GM10847 (cell line): ENCODE results near the gene ZNF740.

Experiments used
- POLR2A ChIP-seq: IDR thresholded peaks from 2 replicates; pipeline ENCODE4 v1.6.1; 2011; ENCODE audit not compliant: insufficient read length; ENCODE audit errors: extremely low read depth

ZNF740 gene, protein sequence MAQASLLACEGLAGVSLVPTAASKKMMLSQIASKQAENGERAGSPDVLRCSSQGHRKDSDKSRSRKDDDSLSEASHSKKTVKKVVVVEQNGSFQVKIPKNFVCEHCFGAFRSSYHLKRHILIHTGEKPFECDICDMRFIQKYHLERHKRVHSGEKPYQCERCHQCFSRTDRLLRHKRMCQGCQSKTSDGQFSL

DNA sequence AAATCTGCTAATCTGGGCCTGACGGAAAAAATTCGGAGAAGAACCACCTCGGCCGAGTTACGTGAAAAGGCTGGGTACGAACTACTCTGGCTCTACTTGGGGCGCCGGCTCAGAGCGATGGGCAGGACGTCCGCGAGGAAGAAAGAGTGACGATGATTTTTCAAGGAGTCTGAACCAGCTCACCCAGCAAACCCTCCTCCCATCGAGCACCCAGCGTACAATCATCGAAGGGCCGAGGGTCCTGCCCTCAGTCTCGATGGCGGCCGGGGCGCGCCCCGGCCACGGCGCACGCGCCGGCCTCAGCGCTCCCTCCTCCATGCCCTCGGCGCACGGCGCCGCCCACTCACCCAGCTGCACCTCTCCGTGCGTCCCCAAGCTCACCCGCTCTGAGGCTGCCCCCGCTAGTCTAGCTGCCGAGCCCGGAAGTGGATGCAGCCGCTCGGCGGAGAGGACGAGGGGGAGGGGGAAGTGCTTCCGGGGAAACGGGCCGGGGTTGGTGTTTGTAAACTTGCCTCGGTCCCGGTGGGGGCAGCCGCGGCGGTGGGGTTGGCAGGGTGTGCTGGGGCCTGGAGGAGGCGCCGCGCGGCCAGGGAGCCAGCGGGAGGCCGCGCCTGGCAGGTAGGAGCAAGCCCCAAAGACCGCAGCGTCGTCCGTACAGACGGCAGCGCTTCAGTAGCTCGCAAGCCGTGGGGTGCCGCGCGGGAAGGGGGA lies at the start of gene ZNF740, which contains the start of gene CSAD:
Gene ZNF740 (plus strand): TSS at position 503 of the 711 bp plus-strand sequence. CDS start 1,262 bp downstream, outside the sequence.
Gene CSAD (minus strand): TSS at position 706 of the 711 bp plus-strand sequence. CDS start 7,455 bp downstream, outside the sequence.
- TF ChIP-seq POLR2A: peak; percentile 65

DNA sequence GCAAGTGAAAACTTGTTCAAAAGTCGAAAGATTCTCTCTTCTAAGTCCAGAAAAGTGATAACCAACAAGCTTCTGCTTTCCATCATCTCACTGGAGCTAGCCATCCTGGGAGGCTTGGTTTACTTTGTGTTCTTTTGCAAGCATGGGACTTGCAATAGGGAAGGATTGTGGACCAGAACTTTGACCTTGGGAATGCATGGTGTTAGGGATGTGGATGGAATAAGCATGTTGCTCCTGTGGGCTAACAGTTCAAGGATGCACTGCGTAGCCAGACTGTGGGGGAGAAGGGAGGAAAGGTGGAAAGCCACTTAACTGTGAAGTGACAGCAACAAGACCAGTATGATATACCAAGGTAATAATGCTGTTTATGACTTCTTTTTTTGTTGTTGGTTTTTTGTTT lies 48.7 kb upstream of the ZNF740 start:
- TF ChIP-seq POLR2A: no peak

DNA sequence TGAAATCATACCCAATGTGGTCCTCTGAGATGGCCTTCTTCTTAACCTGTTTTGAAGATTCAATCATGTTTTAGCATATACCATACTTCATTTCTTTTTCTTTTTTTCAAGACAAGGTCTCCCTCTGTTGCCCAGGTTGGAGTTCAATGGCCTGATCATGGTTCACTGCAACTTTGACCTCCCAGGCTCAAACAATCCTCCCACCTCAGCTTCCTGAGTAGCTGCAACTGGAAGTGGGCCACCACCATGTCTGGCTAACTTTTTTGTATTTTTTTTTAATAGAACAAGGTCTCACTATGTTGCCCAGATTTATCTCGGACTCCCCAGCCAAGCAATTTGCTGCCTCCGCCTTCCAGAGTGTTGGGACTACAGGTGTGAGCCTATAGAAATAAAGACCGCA lies 46.8 kb upstream of the ZNF740 start:
- no peak for TF ChIP-seq POLR2A

DNA sequence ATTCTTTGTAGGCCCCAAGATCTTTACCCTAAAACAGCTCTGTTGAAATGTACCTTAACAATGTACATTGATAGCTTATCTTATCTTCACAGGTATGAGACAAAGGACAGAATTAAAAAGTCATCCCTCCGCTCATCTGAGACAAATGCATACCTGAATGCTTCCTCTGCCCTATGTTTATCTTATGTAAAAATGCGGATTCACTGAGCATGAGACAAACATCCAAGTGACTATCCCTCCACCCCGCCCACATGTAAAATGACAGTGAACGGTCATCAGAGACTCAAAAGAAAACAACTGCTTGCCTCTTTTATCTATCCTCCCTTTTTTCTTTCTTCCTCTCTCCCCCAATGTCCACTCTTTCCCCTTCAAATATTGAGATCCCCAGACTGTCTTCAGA lies 37.2 kb upstream of the ZNF740 start:
- TF ChIP-seq POLR2A: no peak

DNA sequence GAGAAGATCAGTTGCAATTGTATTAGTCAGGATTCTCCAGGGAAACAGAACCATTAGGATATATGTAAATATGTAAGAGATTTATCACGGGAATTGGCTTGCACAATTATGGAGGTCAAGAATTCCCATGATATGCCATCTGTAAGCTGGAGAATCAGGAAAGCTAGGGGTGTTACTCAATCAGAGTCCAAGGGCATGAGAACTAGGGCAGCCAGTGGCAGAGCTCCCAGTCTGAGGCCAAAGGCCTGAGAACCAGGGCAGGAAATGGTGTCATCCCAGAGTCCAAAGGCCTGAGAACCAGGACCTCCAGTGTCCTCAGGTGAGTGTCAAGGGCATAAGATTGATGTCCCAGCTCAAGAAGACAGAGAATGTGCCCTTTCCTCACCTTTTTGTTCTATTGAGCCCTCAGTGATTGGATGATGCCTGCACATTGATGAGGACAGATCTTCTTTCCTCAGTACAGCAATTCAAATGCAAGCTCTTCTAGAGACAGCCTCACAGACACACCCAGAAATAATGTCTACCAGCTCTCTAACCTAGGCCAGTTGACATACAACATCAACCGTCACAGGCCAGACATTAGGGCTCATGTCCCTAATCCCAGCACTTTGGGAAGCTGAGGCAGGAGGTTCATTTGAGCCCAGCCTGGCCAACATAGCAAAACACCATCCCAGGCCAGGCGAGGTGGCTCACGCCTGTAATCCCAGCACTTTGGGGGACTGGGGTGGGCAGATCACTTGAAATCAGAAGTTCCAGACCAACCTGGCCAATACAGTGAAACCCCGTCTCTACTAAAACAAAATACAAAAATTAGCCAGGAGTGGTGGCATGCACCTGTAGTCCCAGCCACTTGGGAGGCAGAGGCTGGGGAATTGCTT lies 34.9 kb upstream of the ZNF740 start:
- no peak for TF ChIP-seq POLR2A

DNA sequence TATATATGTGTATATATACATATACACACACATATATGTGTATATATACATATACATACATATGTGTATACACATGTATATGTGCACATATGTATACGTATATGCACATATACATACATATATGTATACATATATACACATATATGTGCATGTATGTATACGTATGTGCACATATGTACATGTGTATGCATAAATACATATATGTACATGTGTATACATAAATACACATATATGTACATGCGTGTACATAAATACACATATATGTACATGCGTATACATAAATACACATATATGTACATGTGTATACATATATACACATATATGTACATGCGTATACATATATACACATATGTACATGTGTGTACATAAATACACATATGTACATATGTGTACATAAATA lies 33.3 kb upstream of the ZNF740 start:
- TF ChIP-seq POLR2A: no peak

DNA sequence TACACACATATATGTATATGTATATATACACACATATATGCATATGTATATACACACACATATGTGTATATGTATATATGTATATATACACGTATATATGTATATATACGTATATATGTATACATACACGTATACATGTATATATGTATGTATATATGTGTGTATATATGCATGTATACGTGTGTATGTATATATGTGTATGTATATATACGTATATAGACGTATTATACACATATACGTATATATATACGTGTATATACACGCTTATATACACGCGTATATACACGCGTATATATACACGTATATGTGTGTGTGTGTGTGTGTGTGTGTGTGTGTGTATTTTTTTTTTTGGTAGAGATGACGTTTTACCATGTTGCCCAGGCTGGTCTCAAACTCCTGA lies 32.9 kb upstream of the ZNF740 start:
- TF ChIP-seq POLR2A: no peak

DNA sequence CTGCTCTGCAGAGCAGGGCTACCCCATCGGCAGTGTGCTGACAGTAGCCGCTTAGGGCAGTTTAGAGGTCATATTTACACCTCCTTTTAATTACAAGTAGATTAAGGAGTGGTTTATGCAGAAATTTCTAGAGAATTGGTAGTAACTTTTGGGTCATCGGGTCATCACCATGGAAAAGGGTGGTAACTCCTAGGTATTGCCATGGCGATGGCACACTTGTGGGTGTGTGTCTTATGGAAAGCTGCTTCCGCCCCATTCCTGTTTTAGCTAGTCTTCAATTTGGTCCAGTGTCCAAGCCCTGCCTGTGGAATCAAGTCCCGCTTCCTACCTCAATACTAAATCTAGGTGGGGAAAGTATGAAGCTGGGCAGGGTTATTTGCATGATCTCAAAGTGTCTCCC lies 29.5 kb upstream of the ZNF740 start:
- TF ChIP-seq POLR2A: no peak

DNA sequence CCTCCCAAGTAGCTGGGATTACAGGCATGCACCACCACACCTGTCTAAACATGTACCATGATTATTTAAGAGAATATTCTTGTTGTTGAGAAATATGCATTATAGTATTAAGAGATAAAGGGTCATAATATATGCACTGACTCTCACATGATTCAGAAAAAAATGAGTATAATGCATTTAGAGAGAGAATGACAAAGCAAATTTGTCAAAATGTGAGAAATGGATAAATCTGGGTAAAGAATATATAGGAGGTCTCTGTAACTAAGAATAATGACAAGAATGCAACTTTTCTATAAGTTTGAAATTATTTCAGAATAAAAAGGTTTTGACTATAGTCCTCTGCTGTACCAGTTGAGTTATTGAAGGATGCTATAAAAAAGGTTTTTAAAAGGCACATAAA lies 28.1 kb upstream of the ZNF740 start:
- no peak for TF ChIP-seq POLR2A

DNA sequence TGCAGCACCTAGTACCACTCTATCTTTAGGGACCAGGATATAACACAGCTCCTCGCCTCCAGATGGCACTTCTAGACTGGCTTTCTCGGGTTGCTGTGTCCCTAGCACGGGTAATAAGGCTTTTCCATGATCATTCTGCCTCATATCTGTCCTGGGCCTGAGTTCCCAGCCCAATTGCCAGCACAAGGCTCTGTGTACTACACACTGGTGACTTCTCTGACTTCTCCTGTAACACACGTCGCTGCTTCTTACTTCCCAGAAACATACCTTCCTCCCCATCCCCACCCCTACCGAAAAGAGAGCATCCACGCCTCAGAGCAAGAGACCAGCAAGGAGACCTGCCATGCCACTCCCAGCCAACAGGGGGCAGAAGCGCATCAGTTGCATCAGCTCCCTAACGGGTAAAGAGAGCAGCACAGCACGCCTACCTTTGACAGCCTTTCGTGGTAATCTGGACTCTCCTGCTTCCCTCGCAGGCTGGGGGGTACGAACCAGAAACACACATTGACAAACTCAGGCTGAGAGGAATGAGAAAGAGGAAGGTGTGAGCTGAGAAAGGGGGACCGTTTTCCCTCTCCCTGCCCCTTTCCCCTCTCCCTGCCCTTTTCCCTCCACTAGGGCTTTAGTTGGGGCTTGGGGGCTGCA lies 21.2 kb upstream of the ZNF740 start:
- TF ChIP-seq POLR2A: no peak

DNA sequence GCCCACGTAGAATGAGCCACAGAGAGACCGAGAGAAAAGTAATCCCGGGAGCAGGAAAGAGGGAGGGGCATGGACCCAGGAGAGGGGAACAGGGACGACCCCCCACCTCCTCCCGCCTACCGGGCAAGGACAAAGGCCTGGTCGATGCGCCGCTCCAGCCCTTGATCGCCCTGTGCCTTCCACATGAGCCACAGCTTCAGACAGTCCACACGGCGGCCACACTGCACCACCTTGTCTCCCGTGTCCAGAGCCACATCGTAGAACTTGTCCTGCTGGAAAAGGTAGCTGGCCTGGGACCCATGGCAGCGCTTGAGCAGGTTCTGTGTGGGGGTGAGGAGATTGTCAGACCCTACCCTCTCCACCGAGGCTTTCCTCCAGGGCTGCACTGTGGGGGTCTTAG lies 20.5 kb upstream of the ZNF740 start:
- TF ChIP-seq POLR2A: no peak

DNA sequence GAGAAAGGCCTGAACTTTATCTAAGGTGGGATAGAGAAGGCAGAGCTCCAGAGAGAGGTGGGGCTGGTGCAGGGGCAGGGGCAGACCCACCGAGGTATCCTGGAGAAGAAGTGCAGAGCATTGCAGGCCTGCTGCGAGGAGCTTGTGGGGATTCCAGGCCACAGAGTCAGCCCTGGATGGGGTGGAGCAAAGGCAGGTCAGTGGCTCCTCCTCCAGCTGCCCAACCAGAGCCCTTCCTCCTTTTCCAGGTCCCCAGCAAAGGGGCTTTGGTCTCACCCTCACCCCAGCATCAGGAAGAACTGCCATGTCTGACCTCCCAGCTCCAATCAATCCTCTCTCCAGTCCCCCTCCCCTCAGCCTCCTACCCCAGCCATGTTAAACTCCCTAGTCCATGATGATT lies 19.8 kb upstream of the ZNF740 start:
- TF ChIP-seq POLR2A: no peak

DNA sequence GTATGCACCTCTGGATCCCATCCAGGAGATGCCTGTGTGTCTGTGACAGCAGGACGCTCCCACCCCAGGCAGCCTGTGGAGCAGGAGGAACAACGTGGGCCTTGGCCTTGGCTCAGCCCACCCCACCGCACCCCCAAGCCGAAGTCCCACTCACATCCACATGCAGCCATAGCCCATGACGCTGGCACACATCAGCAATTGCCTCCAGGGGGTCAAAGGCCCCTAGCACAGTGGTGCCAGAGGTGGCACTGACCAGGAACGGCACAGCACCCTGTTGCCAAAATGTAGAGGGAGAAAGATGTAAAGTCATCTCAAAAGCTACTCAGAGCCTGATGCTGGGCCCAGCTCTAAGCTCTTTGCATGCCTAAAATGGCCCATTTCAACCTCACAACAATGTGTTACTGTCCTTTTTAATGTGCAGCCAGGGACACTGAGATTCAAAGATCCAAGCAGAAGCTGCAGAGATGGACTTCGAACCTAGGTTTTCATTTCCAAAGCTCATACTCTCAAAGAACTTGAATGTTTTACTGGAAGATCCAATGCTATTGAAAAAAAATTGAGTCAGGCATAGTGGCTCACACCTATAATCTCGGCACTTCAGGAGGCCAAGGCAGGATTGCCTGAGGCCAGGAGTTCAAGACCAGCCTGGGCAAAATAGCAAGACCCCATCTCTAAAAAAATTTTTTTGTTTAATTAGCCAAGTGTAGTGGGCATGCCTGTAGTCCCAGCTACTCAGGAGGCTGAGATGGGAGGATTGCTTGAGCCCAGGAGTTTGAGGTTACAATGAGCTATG lies 19.2 kb upstream of the ZNF740 start:
- no peak for TF ChIP-seq POLR2A

DNA sequence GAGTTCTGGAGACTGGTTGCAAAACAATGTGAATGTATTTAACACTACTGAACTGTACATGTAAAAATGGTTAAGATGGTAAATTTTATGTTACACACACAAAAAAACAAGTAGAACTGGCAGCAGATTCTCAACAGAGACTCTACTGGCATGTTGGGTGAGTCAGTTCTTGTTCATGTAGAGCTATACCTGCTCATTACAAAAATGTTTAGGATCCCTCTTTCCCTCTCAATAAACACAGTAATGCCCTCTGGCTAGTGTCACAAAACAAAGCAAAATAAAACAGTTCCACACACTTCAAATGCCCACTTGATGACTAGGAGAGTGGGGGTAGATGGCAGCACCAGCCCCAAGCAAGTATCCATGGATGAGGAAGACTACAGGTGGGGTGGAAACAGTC lies 13.7 kb upstream of the ZNF740 start:
- no peak for TF ChIP-seq POLR2A

DNA sequence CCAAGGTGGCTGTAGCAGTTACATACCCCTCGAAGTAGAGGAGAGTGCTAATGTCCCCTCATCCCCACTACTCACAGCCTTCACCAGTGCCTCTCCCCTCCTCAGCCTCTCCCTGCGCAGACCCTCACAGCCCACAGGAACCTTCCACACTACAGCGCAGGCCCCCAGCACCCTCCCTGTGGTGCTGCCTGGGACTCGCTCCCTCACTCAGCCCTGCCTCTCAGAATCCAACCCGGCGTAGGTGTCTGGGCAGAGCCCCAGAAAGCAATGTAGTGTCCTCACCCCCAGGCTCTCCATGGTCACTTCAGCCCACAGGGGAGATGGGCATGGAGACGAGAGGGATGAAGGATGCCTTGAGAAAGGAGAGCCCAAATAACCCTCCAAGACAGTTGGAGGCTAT lies 10.9 kb upstream of the ZNF740 start:
- TF ChIP-seq POLR2A: no peak

DNA sequence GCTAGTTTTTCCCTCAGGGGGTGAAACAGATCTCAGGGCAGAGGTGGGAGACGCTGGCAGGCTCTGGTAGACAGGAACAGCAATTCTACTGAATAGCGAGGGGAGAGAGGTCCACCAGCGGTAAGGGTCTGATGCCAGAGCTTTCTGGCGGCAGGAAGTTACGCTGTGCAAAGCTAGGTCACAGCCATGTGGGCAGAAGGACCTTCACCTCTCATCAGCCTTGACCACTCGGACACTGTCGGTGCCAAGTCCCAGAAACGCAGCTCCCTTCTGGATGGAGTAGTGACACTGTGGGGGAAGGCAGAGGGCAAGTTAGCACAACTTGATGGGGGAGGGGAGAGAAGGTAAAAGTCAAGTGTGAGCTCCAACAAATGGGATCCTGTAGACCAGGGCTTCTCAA lies 10.3 kb upstream of the ZNF740 start:
- no peak for TF ChIP-seq POLR2A
